Vagina (tissue), 2 donors: ENCODE data around the gene MAL. TPM values are rescaled to one million over a fixed set of nuclear protein-coding genes. Genes with fewer than 3 reads are reported as not detected.

Experiments used
- DNase-seq, 2 donors: peaks; one replicate each; pipeline ENCODE4 v3.0.0-alpha.2; 2017; ENCODE audit errors: extremely low spot score in 2 of 2
- H3K27ac ChIP-seq: fragments of 200-600 bp; sonication (generic); one replicate; pipeline ENCODE4 v1.5.1; 2019
- H3K27me3 ChIP-seq: fragments of 200-600 bp; sonication (generic); one replicate; pipeline ENCODE4 v1.5.1; 2019
- H3K36me3 ChIP-seq, 2 donors: fragments of 200-600 bp; sonication (generic); one replicate each; pipeline ENCODE4 v1.5.1; 2017 to 2019
- H3K4me1 ChIP-seq: fragments of 200-600 bp; sonication (generic); one replicate; pipeline ENCODE4 v1.5.1; 2019
- H3K4me3 ChIP-seq, 2 donors: fragments of 200-600 bp; sonication (generic); 1 replicate in 1 of 2; 2 replicates in 1 of 2; pipeline ENCODE4 v1.5.1; 2016 to 2019
- H3K9me3 ChIP-seq: fragments of 200-600 bp; sonication (generic); one replicate; pipeline ENCODE4 v1.5.1; 2019
- CTCF ChIP-seq, 3 experiments: fragments of 450-650 bp in 2 of 3; fragments of 200-600 bp in 1 of 3; sonication (generic) in 1 of 3; IDR thresholded peaks; one replicate each; pipeline ENCODE4 v1.5.1; 2017 to 2019; ENCODE audit warnings: antibody characterized with exemption in 3 of 3, mild to moderate bottlenecking in 2 of 3, moderate library complexity in 2 of 3
- POLR2A ChIP-seq, 2 donors: fragments of 450-650 bp; IDR thresholded peaks; one replicate each; pipeline ENCODE4 v1.6.1; 2017; ENCODE audit warnings: antibody characterized with exemption in 2 of 2, mild to moderate bottlenecking in 2 of 2, moderate library complexity in 2 of 2
- POLR2AphosphoS5 ChIP-seq, 2 donors: sonication (generic); formaldehyde crosslinking; IDR thresholded peaks; one replicate each; pipeline ENCODE4 v1.9.0; 2017; ENCODE audit warnings: antibody characterized with exemption in 2 of 2, mild to moderate bottlenecking in 2 of 2, low read depth in 1 of 2; ENCODE audit not compliant: insufficient read depth in 1 of 2
- intact Hi-C: fragments of 100-400 bp; cut with DNase I; formaldehyde crosslinking; loops from one replicate; pipeline ENCODE4 v1.15.1; 2023
- total RNA-seq: library from RNA; depleted of rRNA; stranded (reverse); fragments of >200 nt; gene quantifications from one replicate; pipeline ENCODE4 v1.2.3, GENCODE V29; 2016

MAL gene
- total RNA-seq, 1 donor from 2014 or later, result 71.0 TPM

GRCh38 chr2:95042472-95043271 is 17.2 kb downstream of the MAL start:
- intact Hi-C loops, result no loop called here
- no peak for DNase-seq
- TF ChIP-seq POLR2A (IDR thresholded peaks at IDR 0.05), result no peak
- TF ChIP-seq POLR2AphosphoS5 (IDR thresholded peaks at IDR 0.05; ENCODE audit: insufficient read depth in 1 of 2, low read depth in 1 of 2), result no peak
- TF ChIP-seq CTCF (IDR thresholded peaks at IDR 0.05), result no peak
- H3K27me3 ChIP-seq, result no peaks in the 10 kb centered on the region
- H3K27ac ChIP-seq, result no peak overlapping the region
- H3K36me3 ChIP-seq, result no peaks in the 10 kb centered on the region
- peaks cover 22% of the 10 kb centered on the region for H3K4me1 ChIP-seq
- no peak overlapping the region for H3K4me3 ChIP-seq
- H3K9me3 ChIP-seq, result no peaks in the 10 kb centered on the region

- Histone ChIP-seq H3K36me3 (no peaks in the 10 kb centered on the region), H3K4me3 (no peak overlapping the region), H3K9me3 (no peaks in the 10 kb centered on the region), H3K4me1 (peaks cover 22% of the 10 kb centered on the region), H3K27me3 (no peaks in the 10 kb centered on the region), H3K27ac (no peak overlapping the region)
- intact Hi-C loops, result no loop called here
- TF ChIP-seq POLR2AphosphoS5 (IDR thresholded peaks at IDR 0.05; ENCODE audit: insufficient read depth in 1 of 2, low read depth in 1 of 2), result peak in 1 of 2 donors; percentile 40
- no peak for TF ChIP-seq CTCF (IDR thresholded peaks at IDR 0.05)
- DNase-seq, result no peak
Measured at GRCh38 chr2:95043300-95044093, 18.0 kb downstream of the MAL start.

GRCh38 chr2:95044601-95045000 is 19.1 kb downstream of the MAL start:
- Histone ChIP-seq H3K36me3 (no peaks in the 10 kb centered on the region), H3K4me3 (no peak overlapping the region), H3K4me1 (peaks cover 22% of the 10 kb centered on the region), H3K27ac (no peak overlapping the region), H3K27me3 (no peaks in the 10 kb centered on the region), H3K9me3 (no peaks in the 10 kb centered on the region)
- TF ChIP-seq POLR2AphosphoS5 (IDR thresholded peaks at IDR 0.05; ENCODE audit: insufficient read depth in 1 of 2, low read depth in 1 of 2) (no peak), CTCF (IDR thresholded peaks at IDR 0.05) (no peak), POLR2A (IDR thresholded peaks at IDR 0.05) (no peak)
- intact Hi-C loops, result no loop called here
- no peak for DNase-seq

- TF ChIP-seq POLR2AphosphoS5 (IDR thresholded peaks at IDR 0.05; ENCODE audit: insufficient read depth in 1 of 2, low read depth in 1 of 2) (no peak), POLR2A (IDR thresholded peaks at IDR 0.05) (no peak), CTCF (IDR thresholded peaks at IDR 0.05) (no peak)
- Histone ChIP-seq H3K4me3 (no peak overlapping the region), H3K4me1 (peaks cover 22% of the 10 kb centered on the region), H3K36me3 (no peaks in the 10 kb centered on the region), H3K9me3 (no peaks in the 10 kb centered on the region), H3K27ac (no peak overlapping the region), H3K27me3 (no peaks in the 10 kb centered on the region)
- intact Hi-C loops, result no loop called here
- no peak for DNase-seq
Measured at GRCh38 chr2:95046371-95047112, 21.0 kb downstream of the MAL start.
